ENCODE data around the gene ABR.

DNA sequence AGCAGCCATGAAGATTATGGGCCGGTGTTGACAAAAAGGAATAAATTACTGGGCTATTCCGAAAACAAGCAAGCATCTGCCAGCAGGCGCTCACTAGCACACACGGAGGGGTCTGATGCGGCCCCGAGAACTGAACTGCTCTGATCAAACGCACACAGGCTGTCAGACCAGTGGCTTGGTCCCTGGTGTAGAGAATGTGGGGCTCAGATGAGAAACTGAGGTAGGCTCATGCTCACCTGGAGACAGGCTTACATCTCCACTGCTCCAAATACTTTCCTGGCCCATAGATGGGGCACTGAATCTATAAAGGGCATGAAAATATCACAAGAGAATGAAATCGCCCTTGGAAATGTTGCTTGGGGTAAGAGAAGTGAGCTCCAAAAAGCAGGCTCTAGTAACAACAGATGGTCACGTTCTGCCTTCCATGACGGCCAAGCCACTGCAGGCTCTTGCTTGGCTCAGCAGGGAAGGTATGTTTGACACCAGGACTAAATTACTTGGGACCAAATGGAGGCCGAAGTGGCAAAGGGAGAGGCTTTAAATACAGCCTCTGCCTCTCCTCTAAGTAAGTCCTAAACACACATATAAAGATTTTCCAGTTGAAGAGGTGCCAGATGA lies 5.4 kb downstream of the ABR start:
- TF ChIP-seq, protein P1, sequence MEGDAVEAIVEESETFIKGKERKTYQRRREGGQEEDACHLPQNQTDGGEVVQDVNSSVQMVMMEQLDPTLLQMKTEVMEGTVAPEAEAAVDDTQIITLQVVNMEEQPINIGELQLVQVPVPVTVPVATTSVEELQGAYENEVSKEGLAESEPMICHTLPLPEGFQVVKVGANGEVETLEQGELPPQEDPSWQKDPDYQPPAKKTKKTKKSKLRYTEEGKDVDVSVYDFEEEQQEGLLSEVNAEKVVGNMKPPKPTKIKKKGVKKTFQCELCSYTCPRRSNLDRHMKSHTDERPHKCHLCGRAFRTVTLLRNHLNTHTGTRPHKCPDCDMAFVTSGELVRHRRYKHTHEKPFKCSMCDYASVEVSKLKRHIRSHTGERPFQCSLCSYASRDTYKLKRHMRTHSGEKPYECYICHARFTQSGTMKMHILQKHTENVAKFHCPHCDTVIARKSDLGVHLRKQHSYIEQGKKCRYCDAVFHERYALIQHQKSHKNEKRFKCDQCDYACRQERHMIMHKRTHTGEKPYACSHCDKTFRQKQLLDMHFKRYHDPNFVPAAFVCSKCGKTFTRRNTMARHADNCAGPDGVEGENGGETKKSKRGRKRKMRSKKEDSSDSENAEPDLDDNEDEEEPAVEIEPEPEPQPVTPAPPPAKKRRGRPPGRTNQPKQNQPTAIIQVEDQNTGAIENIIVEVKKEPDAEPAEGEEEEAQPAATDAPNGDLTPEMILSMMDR (IDR thresholded peaks at IDR 0.05; ENCODE audit: low read depth, low read length), result no peak
- TF ChIP-seq POLR2A (IDR thresholded peaks at IDR 0.05; ENCODE audit: extremely low read depth, insufficient read length) (no peak), MAX (IDR thresholded peaks at IDR 0.05; ENCODE audit: low read depth, low read length) (no peak), MYC (IDR thresholded peaks at IDR 0.05; ENCODE audit: low read depth, low read length) (no peak)

All from NB4 (cell line).